Omental fat pad (tissue), 4 donors: ENCODE measurements around the gene SUN3. TPM values are rescaled to one million over a fixed set of nuclear protein-coding genes. Genes with fewer than 3 reads are reported as not detected.

Source experiments
- ATAC-seq: fragments of 150-250 bp; one replicate; pipeline ENCODE4 v1.9.1; 2016; ENCODE audit warnings: mild to moderate bottlenecking, moderate library complexity; ENCODE audit not compliant: low FRiP score
- DNase-seq: peaks from one replicate; pipeline ENCODE4 v3.0.0-alpha.2; 2019; ENCODE audit warnings: low spot score
- total RNA-seq, 4 donors: library from RNA; depleted of rRNA; stranded (reverse); fragments of >200 nt; gene quantifications; one replicate each; pipeline ENCODE4 v1.1.0, GENCODE V29; 2016
- TF ChIP-seq, protein P1 (sequence below), 3 donors: fragments of 450-650 bp; IDR thresholded peaks; one replicate each; pipeline ENCODE4 v1.5.1; 2016 to 2017; ENCODE audit warnings: antibody characterized with exemption in 3 of 3, mild to moderate bottlenecking in 3 of 3, moderate library complexity in 2 of 3

The SUN3 gene
- total RNA-seq, 4 donors from 2014 or later: not detected

GRCh38 chr7:47967708-47968107, 61.2 kb downstream of the SUN3 start:
- no peak for ATAC-seq
- TF ChIP-seq, protein P1, sequence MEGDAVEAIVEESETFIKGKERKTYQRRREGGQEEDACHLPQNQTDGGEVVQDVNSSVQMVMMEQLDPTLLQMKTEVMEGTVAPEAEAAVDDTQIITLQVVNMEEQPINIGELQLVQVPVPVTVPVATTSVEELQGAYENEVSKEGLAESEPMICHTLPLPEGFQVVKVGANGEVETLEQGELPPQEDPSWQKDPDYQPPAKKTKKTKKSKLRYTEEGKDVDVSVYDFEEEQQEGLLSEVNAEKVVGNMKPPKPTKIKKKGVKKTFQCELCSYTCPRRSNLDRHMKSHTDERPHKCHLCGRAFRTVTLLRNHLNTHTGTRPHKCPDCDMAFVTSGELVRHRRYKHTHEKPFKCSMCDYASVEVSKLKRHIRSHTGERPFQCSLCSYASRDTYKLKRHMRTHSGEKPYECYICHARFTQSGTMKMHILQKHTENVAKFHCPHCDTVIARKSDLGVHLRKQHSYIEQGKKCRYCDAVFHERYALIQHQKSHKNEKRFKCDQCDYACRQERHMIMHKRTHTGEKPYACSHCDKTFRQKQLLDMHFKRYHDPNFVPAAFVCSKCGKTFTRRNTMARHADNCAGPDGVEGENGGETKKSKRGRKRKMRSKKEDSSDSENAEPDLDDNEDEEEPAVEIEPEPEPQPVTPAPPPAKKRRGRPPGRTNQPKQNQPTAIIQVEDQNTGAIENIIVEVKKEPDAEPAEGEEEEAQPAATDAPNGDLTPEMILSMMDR (IDR thresholded peaks at IDR 0.05): no peak
- no peak for DNase-seq

GRCh38 chr7:47967123-47967522, 61.8 kb downstream of the SUN3 start:
- no peak for ATAC-seq
- no peak for DNase-seq
- TF ChIP-seq, protein P1 (IDR thresholded peaks at IDR 0.05): no peak

- TF ChIP-seq, protein P1 (IDR thresholded peaks at IDR 0.05): no peak
- no peak for ATAC-seq
- no peak for DNase-seq
These were observed 63.5 kb downstream of the SUN3 start for GRCh38 chr7:47965456-47965855.

GRCh38 chr7:47962262-47962661, 66.6 kb downstream of the SUN3 start:
- TF ChIP-seq, protein P1 (IDR thresholded peaks at IDR 0.05): no peak
- ATAC-seq: no peak
- no peak for DNase-seq

- DNase-seq: no peak
- TF ChIP-seq, protein P1 (IDR thresholded peaks at IDR 0.05): no peak
- no peak for ATAC-seq
These were observed 71.8 kb downstream of the SUN3 start for GRCh38 chr7:47957156-47957555.

- TF ChIP-seq, protein P1 (IDR thresholded peaks at IDR 0.05): no peak
- DNase-seq (no peak), ATAC-seq (no peak)
These were observed 72.7 kb downstream of the SUN3 start for GRCh38 chr7:47956220-47956619.

DNA sequence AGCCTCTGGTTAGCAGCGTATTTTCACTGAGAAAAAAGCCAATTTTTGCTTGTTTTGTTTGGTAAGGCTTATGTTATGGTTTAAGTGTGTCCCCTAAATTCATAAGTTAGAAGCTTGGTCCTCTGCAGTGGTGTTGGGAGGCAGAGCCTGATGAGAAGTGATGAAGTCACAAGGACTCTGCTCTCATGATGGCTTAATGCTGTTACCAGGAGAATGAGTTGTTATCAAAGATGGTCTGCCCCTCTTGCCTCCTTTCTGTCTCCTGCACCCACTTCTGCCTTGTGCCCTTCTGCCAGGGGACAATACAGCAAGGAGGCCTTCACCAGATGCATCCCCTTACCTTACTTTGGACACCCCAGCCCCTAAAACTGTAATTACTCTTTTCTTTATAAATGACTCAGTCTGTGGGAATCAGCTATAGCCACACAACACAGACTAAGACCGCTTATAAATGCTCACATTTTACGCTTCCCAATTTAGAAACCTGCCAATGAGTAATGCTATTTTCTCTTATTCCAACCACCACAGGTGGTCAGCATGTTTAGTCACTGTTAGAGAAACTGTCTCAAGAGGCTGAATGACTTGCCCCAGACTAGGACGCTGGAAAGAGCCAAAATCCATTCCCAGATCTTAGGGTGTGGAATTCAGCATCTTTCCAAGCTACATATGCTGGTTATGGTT, 74.5 kb downstream of the SUN3 start:
- DNase-seq (no peak), ATAC-seq (no peak)
- TF ChIP-seq, protein P1 (IDR thresholded peaks at IDR 0.05): no peak
